HL-60 (cell line): ENCODE results near the gene TENM3.

Source experiments
- CTCF ChIP-seq: IDR thresholded peaks from one replicate; pipeline ENCODE4 v1.5.1; 2011; ENCODE audit warnings: low read length, control low read depth, inconsistent platforms; ENCODE audit not compliant: insufficient read depth
- GABPA ChIP-seq: IDR thresholded peaks from 2 replicates; pipeline ENCODE4 v1.6.1; 2012; ENCODE audit warnings: low read depth
- POLR2AphosphoS5 ChIP-seq: IDR thresholded peaks from 2 replicates; pipeline ENCODE4 v1.6.1; 2012; ENCODE audit warnings: low read depth

GRCh38 chr4:182533964-182534363 is 290.8 kb downstream of the TENM3 start:
- TF ChIP-seq CTCF (no peak), POLR2AphosphoS5 (no peak), GABPA (no peak)
